Keratinocyte (primary cell): ENCODE data around the gene NPTXR.

Experiments used
- CTCF ChIP-seq, 3 experiments: IDR thresholded peaks in 1 of 3; conservative IDR thresholded peaks in 1 of 3; optimal IDR thresholded peaks in 1 of 3; 2 replicates in 2 of 3; 3 replicates in 1 of 3; pipeline versions ENCODE3 to v1.5.1; 2011; ENCODE audit warnings: low read length in 3 of 3, mild to moderate bottlenecking in 3 of 3, moderate library complexity in 2 of 3, control low read depth in 1 of 3, inconsistent platforms in 1 of 3; ENCODE audit not compliant: insufficient read depth in 2 of 3; ENCODE audit errors: extremely low read depth in 1 of 3
- EZH2 ChIP-seq: IDR thresholded peaks from one replicate; pipeline ENCODE4 v1.6.1; 2012; ENCODE audit warnings: inconsistent platforms, mild to moderate bottlenecking, low read length, moderate library complexity

- no peak for TF ChIP-seq EZH2
- TF ChIP-seq CTCF (optimal IDR thresholded peaks at IDR 0.05 in 1 of 3, IDR thresholded peaks at IDR 0.05 in 1 of 3, conservative IDR thresholded peaks at IDR 0.05 in 1 of 3; ENCODE audit: extremely low read depth in 1 of 3, insufficient read depth in 2 of 3, low read length in 3 of 3), result no peak
These were observed 18.1 kb upstream of the NPTXR start for GRCh38 chr22:38861927-38862326.
